Upper lobe of left lung (tissue), 4 donors: Measurements from ENCODE around the gene DKC1.

Experiments used
- CTCF ChIP-seq, 6 experiments: fragments of 450-650 bp in 4 of 6; fragments of 200-600 bp in 2 of 6; sonication (generic) in 2 of 6; IDR thresholded peaks; one replicate each; pipeline ENCODE4 v1.5.1; 2016 to 2019; ENCODE audit warnings: antibody characterized with exemption in 6 of 6
- POLR2AphosphoS5 ChIP-seq, 2 donors: sonication (generic); formaldehyde crosslinking; IDR thresholded peaks; one replicate each; pipeline ENCODE4 v1.5.1; 2017; ENCODE audit warnings: antibody characterized with exemption in 2 of 2

DNA sequence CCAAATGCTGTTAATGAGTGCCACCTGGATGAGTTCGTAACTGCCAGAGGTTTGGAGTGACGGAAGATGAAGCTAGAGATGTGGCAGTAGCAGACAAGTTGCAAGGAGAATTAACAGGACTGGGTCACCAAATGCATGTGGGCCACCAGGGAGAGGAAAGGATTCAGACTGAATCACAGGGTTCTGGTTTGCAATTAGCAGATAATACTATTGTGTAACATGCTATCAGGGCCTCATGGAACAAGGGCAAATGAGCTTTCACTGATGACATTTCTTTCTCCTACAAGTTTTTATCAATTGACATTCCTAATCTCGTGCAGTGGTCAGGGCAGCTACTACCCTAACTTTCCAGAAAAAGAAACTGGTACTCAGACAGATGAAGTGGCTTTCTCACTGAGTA is 33.2 kb upstream of the DKC1 start:
- no peak for TF ChIP-seq CTCF (IDR thresholded peaks at IDR 0.05)
- TF ChIP-seq POLR2AphosphoS5 (IDR thresholded peaks at IDR 0.05): no peak
